CD4-positive, alpha-beta T cell treated with Interferon gamma for 1 hour (primary cell): ENCODE data around the gene SDK2.

Experiments
- DNase-seq: peaks from one replicate; pipeline ENCODE4 v3.0.0-alpha.2; 2020

Gene SDK2, protein sequence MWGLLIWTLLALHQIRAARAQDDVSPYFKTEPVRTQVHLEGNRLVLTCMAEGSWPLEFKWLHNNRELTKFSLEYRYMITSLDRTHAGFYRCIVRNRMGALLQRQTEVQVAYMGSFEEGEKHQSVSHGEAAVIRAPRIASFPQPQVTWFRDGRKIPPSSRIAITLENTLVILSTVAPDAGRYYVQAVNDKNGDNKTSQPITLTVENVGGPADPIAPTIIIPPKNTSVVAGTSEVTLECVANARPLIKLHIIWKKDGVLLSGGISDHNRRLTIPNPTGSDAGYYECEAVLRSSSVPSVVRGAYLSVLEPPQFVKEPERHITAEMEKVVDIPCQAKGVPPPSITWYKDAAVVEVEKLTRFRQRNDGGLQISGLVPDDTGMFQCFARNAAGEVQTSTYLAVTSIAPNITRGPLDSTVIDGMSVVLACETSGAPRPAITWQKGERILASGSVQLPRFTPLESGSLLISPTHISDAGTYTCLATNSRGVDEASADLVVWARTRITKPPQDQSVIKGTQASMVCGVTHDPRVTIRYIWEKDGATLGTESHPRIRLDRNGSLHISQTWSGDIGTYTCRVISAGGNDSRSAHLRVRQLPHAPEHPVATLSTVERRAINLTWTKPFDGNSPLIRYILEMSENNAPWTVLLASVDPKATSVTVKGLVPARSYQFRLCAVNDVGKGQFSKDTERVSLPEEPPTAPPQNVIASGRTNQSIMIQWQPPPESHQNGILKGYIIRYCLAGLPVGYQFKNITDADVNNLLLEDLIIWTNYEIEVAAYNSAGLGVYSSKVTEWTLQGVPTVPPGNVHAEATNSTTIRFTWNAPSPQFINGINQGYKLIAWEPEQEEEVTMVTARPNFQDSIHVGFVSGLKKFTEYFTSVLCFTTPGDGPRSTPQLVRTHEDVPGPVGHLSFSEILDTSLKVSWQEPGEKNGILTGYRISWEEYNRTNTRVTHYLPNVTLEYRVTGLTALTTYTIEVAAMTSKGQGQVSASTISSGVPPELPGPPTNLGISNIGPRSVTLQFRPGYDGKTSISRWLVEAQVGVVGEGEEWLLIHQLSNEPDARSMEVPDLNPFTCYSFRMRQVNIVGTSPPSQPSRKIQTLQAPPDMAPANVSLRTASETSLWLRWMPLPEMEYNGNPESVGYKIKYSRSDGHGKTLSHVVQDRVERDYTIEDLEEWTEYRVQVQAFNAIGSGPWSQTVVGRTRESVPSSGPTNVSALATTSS (N-terminal part only)

DNA sequence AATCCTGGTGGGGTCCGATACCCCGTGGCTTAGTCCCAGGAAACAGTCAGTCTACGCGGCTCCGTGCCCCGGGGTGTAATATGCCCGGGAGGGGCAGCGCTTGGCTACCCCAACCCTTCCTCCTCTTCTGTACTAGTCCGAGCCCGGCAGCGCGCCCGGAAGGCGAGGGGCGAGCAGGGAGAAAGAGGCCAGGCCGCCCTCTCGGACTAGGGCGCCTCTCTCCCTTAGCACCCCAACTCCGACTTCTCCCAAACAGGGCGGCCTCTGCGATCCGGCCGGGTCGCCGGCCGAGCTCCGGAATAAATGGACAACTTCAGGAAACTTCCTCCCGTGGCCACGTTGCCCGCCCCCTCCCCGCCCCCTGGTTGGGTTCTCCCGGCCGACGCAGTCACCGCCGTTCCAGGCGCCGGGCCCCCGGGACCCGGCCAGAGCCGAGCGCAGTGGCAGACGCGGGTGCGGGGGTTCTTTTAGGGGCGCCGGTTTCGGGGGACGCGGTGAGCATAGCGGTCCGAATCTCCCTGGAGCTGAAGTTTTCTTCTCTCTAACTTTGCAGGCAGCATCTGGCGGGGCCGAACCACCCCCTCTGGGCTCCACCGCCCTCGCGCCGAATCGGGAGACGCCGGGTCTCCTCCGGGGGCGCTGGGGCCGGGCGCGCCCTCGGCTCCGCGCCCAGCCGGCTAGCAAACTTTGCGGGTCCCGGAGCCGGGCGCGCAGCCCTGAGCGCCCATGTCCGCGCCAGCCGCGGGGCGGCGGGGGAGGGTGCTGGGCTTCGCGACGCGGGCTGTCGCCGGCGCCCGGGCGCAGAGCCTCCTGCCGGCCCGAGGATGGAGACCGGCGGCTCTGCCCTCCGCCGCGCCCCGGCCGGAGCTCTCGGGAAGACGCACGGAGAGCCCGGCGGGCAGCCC is at the start of gene SDK2:
Gene SDK2 (minus strand): TSS at position 301 of the 905 bp plus-strand sequence. CDS start 357 bp downstream, outside the sequence.
- no peak for DNase-seq

DNA sequence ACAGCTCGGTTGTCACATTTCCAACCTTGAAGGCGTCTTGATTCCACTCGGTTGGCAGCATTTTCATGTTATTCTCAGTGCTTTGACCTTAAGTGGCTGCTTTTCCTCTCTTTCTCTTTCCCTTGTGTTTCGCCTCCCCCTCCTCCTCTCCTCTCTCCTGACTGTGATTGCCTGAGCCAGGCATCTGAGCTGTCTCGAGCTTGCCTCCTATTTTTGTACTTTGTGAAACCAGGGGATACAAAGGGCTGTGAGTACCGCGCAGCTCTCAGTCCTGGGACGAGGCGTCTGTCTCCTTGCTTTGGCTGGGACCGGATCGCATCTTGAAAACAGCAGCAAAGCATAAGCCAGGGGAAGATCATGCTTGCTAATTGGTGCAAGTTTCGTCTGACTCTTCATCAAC is 48.8 kb upstream of the SDK2 start:
- DNase-seq = no peak

DNA sequence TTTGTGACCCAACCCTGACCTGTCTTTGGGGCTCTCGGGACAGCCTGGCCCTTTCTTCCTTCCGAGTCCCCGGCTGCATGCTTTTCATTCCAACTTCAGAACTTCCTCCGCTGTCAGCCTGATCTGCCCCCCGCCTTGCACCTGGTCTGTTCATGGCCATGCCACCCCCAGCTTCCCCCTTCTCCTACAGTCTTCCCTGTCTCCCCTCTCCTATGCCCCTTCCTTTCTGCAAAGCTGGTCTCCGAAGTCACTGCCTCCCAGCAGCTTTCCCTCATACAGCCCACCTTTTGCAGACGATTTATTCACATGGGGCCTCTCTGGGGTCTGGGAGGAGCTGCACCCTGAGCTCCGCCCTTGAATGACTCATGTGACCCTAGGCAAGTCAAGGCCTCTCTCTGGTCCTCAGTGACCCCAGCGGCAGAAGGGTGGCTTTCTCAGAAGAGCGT is 47.1 kb upstream of the SDK2 start:
- no peak for DNase-seq

DNA sequence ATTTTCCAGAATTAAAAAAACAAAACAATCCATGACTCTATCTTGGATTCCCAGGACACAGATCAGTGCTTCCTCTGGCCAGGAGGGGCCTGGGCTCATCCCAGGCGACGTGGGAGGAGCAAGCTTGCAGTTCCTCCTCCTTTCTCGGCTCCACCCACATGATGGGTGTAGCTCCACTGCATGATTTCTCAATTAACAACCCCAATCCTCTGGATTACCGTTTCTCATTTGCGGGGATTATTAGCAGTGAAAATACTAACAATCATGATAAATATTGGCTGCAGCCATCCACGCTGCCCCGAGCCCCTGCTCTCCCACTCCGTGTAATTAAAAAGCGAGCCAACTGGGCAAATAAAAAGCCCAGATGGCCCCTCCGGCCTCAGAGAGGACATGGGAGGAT is 46.4 kb upstream of the SDK2 start:
- DNase-seq = no peak

GRCh38 chr17:73689596-73690275 is 45.5 kb upstream of the SDK2 start:
- no peak for DNase-seq

DNA sequence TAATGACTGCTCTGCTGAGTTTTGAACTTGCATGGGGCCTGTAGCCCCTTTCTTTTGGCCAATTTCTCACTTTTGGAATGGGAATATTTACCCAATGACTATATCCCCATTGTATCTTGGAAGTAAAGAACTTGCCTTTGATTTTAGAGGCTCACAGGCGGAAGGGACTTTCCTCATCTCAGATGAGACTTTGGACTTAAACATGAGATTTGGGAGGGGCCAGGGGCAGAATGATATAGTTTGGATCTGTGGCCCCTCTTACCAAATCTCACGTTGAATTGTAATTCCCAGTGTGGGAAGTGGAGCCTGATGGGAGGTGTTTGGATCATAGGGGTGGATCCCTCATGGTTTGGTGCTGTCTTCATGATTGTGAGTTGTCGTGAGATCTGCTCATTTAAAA is 42.7 kb upstream of the SDK2 start:
- DNase-seq = no peak

- DNase-seq = no peak
Measured at GRCh38 chr17:73686126-73686525, 41.9 kb upstream of the SDK2 start.

DNA sequence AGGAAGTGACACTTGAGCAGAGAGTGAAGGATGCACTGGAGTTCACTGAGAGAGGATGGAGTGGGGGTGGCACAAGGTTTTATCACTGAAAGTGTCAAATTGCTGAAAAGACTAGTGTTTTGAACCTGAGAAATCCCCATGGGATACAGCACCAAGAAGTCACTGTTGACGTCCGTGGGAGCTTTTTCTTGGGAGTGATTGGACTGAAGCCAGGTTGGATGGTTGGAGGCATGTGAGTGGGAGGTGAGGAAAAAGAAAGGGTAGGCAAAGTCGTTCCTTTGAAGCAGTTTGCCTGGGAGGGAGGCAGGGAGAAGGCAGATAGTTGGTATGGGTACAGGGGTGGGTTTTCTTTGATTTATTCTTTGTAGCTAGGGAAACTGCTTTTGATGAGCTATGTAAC is 39.9 kb upstream of the SDK2 start:
- no peak for DNase-seq

- DNase-seq = no peak
Measured at GRCh38 chr17:73683771-73684170, 39.5 kb upstream of the SDK2 start.

DNA sequence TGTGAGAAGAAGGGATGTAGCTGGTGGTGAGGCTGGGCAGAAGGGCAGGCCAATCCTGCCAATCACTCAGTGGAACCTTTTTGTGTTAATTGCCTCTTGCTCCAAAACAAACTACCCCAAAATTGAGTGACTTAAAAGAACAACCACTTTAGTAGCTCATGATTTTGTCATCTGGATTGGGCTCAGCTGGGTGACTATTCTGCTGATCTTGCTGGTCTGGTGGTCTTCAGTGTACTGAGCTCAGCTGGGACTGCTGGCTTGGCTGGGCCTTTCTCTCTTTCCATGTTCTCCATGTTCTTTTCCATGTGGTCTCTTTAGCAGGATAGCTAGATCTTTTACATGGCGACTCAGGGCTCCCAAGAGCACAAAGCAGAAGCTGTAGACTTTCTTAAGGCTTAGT is 37.7 kb upstream of the SDK2 start:
- DNase-seq = no peak

GRCh38 chr17:73679476-73679875 is 35.2 kb upstream of the SDK2 start:
- no peak for DNase-seq

- DNase-seq = no peak
Measured at GRCh38 chr17:73678999-73679398, 34.8 kb upstream of the SDK2 start.

DNA sequence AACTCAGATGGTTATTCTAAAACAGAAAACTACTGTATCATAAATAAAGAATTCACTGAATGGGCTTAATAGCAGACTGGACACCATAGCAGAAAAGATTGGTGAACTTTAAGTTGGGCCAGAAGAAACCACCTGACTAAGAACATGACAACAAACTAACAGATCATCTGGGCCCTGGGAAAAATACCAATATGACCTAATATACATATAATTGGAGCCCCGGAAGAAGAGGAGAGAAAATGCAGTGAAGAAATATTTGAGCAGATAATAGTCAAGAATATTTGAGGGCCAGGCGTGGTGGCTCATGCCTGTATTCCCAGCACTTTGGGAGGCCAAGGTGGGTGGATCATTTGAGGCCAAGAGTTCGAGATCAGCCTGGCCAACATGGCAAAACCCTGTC is 25.5 kb upstream of the SDK2 start:
- no peak for DNase-seq

- peak; percentile 33 for DNase-seq
Measured at GRCh38 chr17:73667181-73667959, 23.1 kb upstream of the SDK2 start.

DNA sequence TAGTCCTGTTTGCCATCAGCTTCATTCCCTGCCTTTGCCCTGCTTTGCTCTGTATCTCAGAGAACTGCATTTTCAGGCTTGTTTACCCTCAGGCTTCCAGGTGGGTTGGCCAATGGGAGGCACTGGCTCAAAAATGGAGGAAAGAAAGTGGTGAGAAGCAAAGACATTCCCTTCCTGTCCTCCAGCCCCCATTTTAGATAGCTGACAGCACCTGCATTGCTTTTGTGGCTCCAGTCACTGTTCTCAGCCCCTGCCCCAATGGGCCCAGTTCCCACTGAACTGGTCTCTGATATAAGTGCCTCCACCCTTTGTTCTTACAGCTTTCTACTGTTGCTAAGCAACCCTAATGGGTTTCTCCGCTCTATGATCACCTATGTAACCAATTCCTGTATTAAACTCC is 19.4 kb upstream of the SDK2 start:
- no peak for DNase-seq

DNA sequence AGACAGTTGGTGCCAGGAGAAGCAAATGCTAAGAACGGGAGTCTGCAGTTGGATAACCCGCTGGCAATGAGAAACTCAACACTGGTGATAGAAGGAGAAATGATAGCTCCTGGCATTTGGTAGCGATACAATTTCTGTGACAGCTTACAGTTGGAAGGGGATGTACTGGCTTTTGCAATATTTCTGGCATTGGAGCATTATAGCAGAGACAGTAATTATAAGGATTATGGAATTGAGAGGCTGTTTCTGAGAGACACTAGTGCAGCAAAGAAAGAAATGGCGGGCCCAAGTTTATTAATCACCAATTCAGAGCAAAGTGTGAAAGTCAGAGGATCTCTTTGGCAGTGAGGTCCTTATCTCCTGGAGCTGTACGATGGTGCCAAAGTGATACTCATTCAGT is 16.1 kb upstream of the SDK2 start:
- no peak for DNase-seq

DNA sequence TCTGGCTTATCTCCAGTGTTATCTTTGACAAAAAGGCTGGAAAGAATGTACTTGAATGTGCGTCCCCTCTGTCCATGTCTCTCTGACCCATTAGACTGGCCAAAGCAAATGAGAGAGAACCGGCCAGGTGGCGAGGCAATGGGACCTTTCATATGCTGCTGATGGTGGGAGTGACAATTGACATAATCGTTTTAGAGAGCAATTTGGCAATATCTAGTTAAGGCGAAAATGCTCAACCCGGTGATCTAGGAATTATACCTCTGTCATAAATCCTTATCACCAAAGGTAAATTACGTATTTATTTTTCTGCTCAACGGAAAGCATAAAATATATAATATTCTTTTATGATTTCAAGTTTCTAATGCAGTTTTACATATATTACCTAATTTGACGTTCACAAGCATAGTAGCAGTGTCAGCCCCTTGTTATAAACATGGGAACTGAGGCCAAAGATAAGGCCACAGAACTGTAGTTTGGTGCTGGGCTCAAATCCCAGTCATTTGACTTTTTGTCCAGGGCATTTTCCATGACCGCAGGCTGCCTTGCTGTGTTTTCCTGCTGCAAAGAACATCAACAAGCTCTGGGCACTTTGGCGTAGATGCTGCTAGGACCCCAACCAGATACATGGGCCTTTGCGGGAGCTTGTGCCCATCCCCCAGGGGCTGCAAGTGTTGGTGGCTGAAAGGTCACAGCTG is 14.7 kb upstream of the SDK2 start:
- DNase-seq = no peak

GRCh38 chr17:73657473-73658116 is 13.3 kb upstream of the SDK2 start:
- DNase-seq = peak; percentile 33

DNA sequence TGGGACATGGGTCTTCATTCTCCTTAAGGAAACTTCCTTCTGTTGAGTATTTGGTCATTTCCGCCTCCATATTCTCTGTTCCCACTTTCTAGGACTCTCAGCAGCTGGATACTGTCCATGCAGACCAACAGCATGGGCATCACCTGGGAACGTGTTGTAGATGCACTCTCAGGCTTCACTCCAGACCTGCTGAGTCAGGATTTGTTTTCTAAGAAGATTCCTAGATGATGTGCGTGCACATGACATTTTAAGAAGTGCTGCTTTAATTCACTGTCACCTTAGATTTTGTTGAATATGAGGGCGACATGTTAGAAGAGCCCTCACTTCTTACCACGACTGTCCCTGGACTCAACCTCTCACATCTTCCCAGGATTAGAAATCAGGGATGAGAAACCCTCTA is 10.0 kb upstream of the SDK2 start:
- DNase-seq = no peak

- DNase-seq = no peak
Measured at GRCh38 chr17:73653810-73654209, 9.6 kb upstream of the SDK2 start.
